A549 treated with Mapracorat at 1 μM for 4 hours (cell line): Measurements from ENCODE around the gene LRRC71. TPM values are rescaled to one million over a fixed set of nuclear protein-coding genes. Genes with fewer than 3 reads are reported as not detected.

ENCODE experiments used
- total RNA-seq: library from RNA; stranded (reverse); fragments of 200-300 nt; extraction: Qiagen RNA extraction; gene quantifications from 5 replicates; pipeline ENCODE4 v1.2.3, GENCODE V29; 2022

Gene LRRC71
- 0.14 to 0.33 TPM (median 0.18 TPM) in 4 of 5 replicates, not detected in the other for total RNA-seq

GRCh38 chr1:156920233-156921052 is at the start of gene LRRC71:
Gene LRRC71, plus strand, starts transcription at chr1:156920632. Its CDS starts 172 bp downstream, at chr1:156920804.

GRCh38 chr1:156893048-156893953 is 27.1 kb upstream of the LRRC71 start, which contains the start of gene PEAR1:
Gene PEAR1, plus strand, starts transcription at chr1:156893718. Its CDS starts 10,209 bp downstream, at chr1:156903927.

Other genes with a start within 250 kb of the LRRC71 start
- gene NES, start 243.2 kb upstream of the LRRC71 start, total RNA-seq, result 0.98 to 1.4 TPM (median 1.2 TPM) in 5 replicates
- gene CRABP2, start 215.0 kb upstream of the LRRC71 start, total RNA-seq, result 6.6 to 12.8 TPM (median 9.2 TPM) in 5 replicates
- 16.9 to 25.5 TPM (median 23.9 TPM) in 5 replicates for gene METTL25B, start 192.2 kb upstream of the LRRC71 start, total RNA-seq
- gene ISG20L2, start 191.9 kb upstream of the LRRC71 start, total RNA-seq, result 39.5 to 50.4 TPM (median 42.7 TPM) in 5 replicates
- gene MRPL24, start 179.5 kb upstream of the LRRC71 start, total RNA-seq, result 180 to 214 TPM (median 184 TPM) in 5 replicates
- gene HDGF, start 169.0 kb upstream of the LRRC71 start, total RNA-seq, result 429 to 447 TPM (median 435 TPM) in 5 replicates
- 67.3 to 76.8 TPM (median 72.9 TPM) in 5 replicates for gene PRCC, start 153.1 kb upstream of the LRRC71 start, total RNA-seq
- gene SH2D2A, start 103.8 kb upstream of the LRRC71 start, total RNA-seq, result 2.4 to 4.2 TPM (median 3.4 TPM) in 5 replicates
- gene INSRR, start 61.5 kb upstream of the LRRC71 start, total RNA-seq, result not detected in 5 replicates
- gene NTRK1, start 59.8 kb upstream of the LRRC71 start, total RNA-seq, result 0.08 to 0.18 TPM (median 0.13 TPM) in 3 of 5 replicates, not detected in the others
- gene PEAR1, start 26.9 kb upstream of the LRRC71 start, total RNA-seq, result 6.3 to 8.1 TPM (median 7.2 TPM) in 5 replicates
- gene ARHGEF11, start 125.1 kb downstream of the LRRC71 start, total RNA-seq, result 15.1 to 17.7 TPM (median 17.3 TPM) in 5 replicates
- not detected in 5 replicates for gene ETV3L, start 179.2 kb downstream of the LRRC71 start, total RNA-seq
- 9.5 to 12.8 TPM (median 10.1 TPM) in 5 replicates for gene ETV3, start 217.8 kb downstream of the LRRC71 start, total RNA-seq